K562 (cell line): ENCODE results near the gene FUBP3. TPM values are rescaled to one million over a fixed set of nuclear protein-coding genes. Genes with fewer than 3 reads are reported as not detected.

Experiments used
- ARHGAP35 ChIP-seq: fragments of 450-650 bp; IDR thresholded peaks from 2 replicates; pipeline ENCODE4 v1.6.1; 2018; ENCODE audit not compliant: partially characterized antibody
- CBX3 ChIP-seq, 2 experiments: IDR thresholded peaks; 1 replicate in 1 of 2; 2 replicates in 1 of 2; pipeline ENCODE4 v1.6.1; 2012; ENCODE audit warnings: inconsistent platforms in 2 of 2, low read length in 2 of 2, borderline replicate concordance in 1 of 2, control low read depth in 1 of 2
- ELF2 ChIP-seq: fragments of 250-450 bp; sonication (Bioruptor Pico); IDR thresholded peaks from 2 replicates; pipeline ENCODE4 v1.5.0; 2021; ENCODE audit warnings: mild to moderate bottlenecking
- GATA2 ChIP-seq: sonication (generic); formaldehyde crosslinking; IDR thresholded peaks from 2 replicates; pipeline ENCODE4 v1.4.0; 2020; ENCODE audit warnings: mild to moderate bottlenecking, missing genetic modification reagents
- HCFC1 ChIP-seq: IDR thresholded peaks from 2 replicates; pipeline ENCODE4 v1.6.1; 2012; ENCODE audit warnings: low read depth, low read length, improper control_type of control experiment
- HNRNPL ChIP-seq: fragments of 200-400 bp; formaldehyde crosslinking; IDR thresholded peaks from 2 replicates; pipeline ENCODE4 v1.6.1; 2017; ENCODE audit warnings: low read depth, mild to moderate bottlenecking, low read length
- KDM5B ChIP-seq: fragments of 200-600 bp; sonication (generic); IDR thresholded peaks from 2 replicates; pipeline ENCODE4 v1.6.1; 2012; ENCODE audit warnings: low read depth, mild to moderate bottlenecking, moderate library complexity, low read length, control low read depth, inconsistent platforms; ENCODE audit not compliant: insufficient replicate concordance
- MAFF ChIP-seq: IDR thresholded peaks from 2 replicates; pipeline ENCODE4 v1.6.1; 2012; ENCODE audit warnings: low read length, improper control_type of control experiment
- NBN ChIP-seq: fragments of 450-650 bp; IDR thresholded peaks from 2 replicates; pipeline ENCODE4 v1.6.1; 2016; ENCODE audit warnings: low read depth, mild to moderate bottlenecking
- RAD21 ChIP-seq, 2 experiments: fragments of 250-450 bp in 1 of 2; fragments of 450-650 bp in 1 of 2; sonication (Bioruptor Pico) in 1 of 2; formaldehyde crosslinking in 1 of 2; IDR thresholded peaks in 1 of 2; conservative IDR thresholded peaks in 1 of 2; 2 replicates each; pipeline versions ENCODE4 v1.4.0 to v1.8.0; 2020 to 2022; ENCODE audit warnings: mild to moderate bottlenecking in 2 of 2, moderate library complexity in 1 of 2
- SMAD2 ChIP-seq: fragments of 150-350 bp; IDR thresholded peaks from 2 replicates; pipeline ENCODE4 v1.6.1; 2014; ENCODE audit warnings: low read depth, mild to moderate bottlenecking, low read length
- TARDBP ChIP-seq: fragments of 450-650 bp; IDR thresholded peaks from 2 replicates; pipeline ENCODE4 v1.6.1; 2016
- TBP ChIP-seq: optimal IDR thresholded peaks from 2 replicates; pipeline ENCODE3; 2011; ENCODE audit warnings: low read depth, low read length, improper control_type of control experiment
- ZKSCAN1 ChIP-seq: fragments of 150-350 bp; IDR thresholded peaks from 2 replicates; pipeline ENCODE4 v1.6.1; 2016; ENCODE audit warnings: low read depth, low read length
- ZNF232 ChIP-seq: sonication (generic); formaldehyde crosslinking; IDR thresholded peaks from 2 replicates; pipeline ENCODE4 v1.8.0; 2022; ENCODE audit warnings: mild to moderate bottlenecking, missing genetic modification reagents
- ZNF707 ChIP-seq: fragments of 250-450 bp; sonication (Bioruptor Pico); conservative IDR thresholded peaks from 2 replicates; pipeline ENCODE4 v1.8.0; 2022; ENCODE audit warnings: inconsistent platforms, mild to moderate bottlenecking, moderate library complexity
- polyA plus RNA-seq, 8 experiments: library from polyadenylated mRNA; depleted of rRNA in 4 of 8; stranded (reverse) in 5 of 8; unstranded in 3 of 8; fragments of >200 nt; fragmentation: Nextera tagmentation in 2 of 8; fragmentation: Illumina TruSeq in 1 of 8; extraction: Ambion mirVana in 2 of 8; extraction: Trizol in 1 of 8; gene quantifications; 2 replicates each; pipeline versions ENCODE4 v1.2.1 to v1.2.3, GENCODE V29; 2011 to 2014; ENCODE audit warnings: inconsistent platforms in 1 of 8, missing spikeins in 1 of 8
- total RNA-seq, 7 experiments: library from RNA; depleted of rRNA in 6 of 7; stranded (reverse); fragments of >200 nt in 6 of 7; fragmentation: Illumina TruSeq in 2 of 7; extraction: Trizol in 2 of 7; gene quantifications; 2 replicates each; pipeline versions ENCODE4 v1.2.1 to v1.2.3, GENCODE V29; 2011 to 2021; ENCODE audit warnings: low replicate concordance in 1 of 7
- TF ChIP-seq, protein P1 (sequence below): IDR thresholded peaks from 2 replicates; pipeline ENCODE4 v1.6.1; 2016; ENCODE audit warnings: missing genetic modification characterization, missing compliant biosample characterization
- TF ChIP-seq, protein P2 (sequence below): fragments of 250-450 bp; sonication (Bioruptor Pico); IDR thresholded peaks from 2 replicates; pipeline ENCODE4 v1.5.0; 2022; ENCODE audit warnings: mild to moderate bottlenecking
- TF ChIP-seq, protein P3 (sequence below): IDR thresholded peaks from 2 replicates; pipeline ENCODE4 v1.6.1; 2011; ENCODE audit warnings: borderline replicate concordance, low read depth, mild to moderate bottlenecking, moderate library complexity, low read length; ENCODE audit not compliant: insufficient read depth, poor library complexity, severe bottlenecking
- TF ChIP-seq, protein P4 (sequence below), 3 experiments: IDR thresholded peaks in 2 of 3; conservative IDR thresholded peaks in 1 of 3; 2 replicates each; pipeline ENCODE4 v1.5.1; 2011 to 2012; ENCODE audit warnings: low read length in 3 of 3, mild to moderate bottlenecking in 3 of 3, control low read depth in 2 of 3, improper control_type of control experiment in 1 of 3, inconsistent platforms in 1 of 3, low read depth in 1 of 3, mixed read lengths in 1 of 3, moderate library complexity in 1 of 3; ENCODE audit not compliant: insufficient read depth in 2 of 3

Gene FUBP3
- total and polyA plus RNA-seq, 9 of the 15 experiments (the other 6 are each of a cell fraction or from before 2014, with no cell fraction given) = 3.0 to 64.0 (median 48.1) TPM

DNA sequence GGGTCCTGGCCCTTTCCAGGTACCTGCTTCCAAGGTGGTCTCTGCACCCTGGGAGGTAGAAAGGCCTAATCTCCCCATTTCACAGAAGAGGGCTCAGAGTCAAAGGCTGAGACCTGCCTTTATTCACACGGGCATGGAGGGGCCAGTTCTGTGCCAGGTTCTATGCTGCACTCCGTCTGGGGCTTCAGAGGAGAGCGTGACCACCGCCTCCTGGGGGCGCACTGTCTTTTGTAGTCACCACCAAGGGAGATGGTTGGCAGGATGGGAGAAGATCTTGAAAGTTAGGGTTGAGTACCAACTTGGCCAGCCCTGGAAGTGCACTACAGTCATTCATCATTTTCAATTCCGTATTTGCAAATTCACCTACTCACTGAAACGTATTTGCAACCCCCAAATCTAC is 61.3 kb downstream of the FUBP3 start (continued):
- no peak for TF ChIP-seq ARHGAP35
- TF ChIP-seq CBX3 (IDR thresholded peaks at IDR 0.05; ENCODE audit: borderline replicate concordance in 1 of 2, low read length in 2 of 2) = no peak
- TF ChIP-seq NBN = no peak
- no peak for TF ChIP-seq TARDBP
- TF ChIP-seq ZKSCAN1 = no peak
- peak in 1 of 2 experiments; percentile 37; a peak in 2 of 4 replicates for TF ChIP-seq RAD21 (CRISPR knock-in tag; conservative IDR thresholded peaks at IDR 0.05 in 1 of 2, IDR thresholded peaks at IDR 0.05 in 1 of 2)
- TF ChIP-seq HNRNPL = no peak
- no peak for TF ChIP-seq MAFF
- TF ChIP-seq, protein P1, sequence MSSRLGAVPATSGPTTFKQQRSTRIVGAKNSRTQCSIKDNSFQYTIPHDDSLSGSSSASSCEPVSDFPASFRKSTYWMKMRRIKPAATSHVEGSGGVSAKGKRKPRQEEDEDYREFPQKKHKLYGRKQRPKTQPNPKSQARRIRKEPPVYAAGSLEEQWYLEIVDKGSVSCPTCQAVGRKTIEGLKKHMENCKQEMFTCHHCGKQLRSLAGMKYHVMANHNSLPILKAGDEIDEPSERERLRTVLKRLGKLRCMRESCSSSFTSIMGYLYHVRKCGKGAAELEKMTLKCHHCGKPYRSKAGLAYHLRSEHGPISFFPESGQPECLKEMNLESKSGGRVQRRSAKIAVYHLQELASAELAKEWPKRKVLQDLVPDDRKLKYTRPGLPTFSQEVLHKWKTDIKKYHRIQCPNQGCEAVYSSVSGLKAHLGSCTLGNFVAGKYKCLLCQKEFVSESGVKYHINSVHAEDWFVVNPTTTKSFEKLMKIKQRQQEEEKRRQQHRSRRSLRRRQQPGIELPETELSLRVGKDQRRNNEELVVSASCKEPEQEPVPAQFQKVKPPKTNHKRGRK (tag) = no peak
- no peak for TF ChIP-seq SMAD2
- no peak for TF ChIP-seq TBP
- TF ChIP-seq, protein P2, sequence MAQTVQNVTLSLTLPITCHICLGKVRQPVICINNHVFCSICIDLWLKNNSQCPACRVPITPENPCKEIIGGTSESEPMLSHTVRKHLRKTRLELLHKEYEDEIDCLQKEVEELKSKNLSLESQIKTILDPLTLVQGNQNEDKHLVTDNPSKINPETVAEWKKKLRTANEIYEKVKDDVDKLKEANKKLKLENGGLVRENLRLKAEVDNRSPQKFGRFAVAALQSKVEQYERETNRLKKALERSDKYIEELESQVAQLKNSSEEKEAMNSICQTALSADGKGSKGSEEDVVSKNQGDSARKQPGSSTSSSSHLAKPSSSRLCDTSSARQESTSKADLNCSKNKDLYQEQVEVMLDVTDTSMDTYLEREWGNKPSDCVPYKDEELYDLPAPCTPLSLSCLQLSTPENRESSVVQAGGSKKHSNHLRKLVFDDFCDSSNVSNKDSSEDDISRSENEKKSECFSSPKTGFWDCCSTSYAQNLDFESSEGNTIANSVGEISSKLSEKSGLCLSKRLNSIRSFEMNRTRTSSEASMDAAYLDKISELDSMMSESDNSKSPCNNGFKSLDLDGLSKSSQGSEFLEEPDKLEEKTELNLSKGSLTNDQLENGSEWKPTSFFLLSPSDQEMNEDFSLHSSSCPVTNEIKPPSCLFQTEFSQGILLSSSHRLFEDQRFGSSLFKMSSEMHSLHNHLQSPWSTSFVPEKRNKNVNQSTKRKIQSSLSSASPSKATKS (CRISPR knock-in tag) = no peak
- no peak for TF ChIP-seq HCFC1
- no peak for TF ChIP-seq ELF2 (CRISPR knock-in tag)
- TF ChIP-seq ZNF232 (CRISPR knock-in tag) = no peak
- TF ChIP-seq, protein P3, sequence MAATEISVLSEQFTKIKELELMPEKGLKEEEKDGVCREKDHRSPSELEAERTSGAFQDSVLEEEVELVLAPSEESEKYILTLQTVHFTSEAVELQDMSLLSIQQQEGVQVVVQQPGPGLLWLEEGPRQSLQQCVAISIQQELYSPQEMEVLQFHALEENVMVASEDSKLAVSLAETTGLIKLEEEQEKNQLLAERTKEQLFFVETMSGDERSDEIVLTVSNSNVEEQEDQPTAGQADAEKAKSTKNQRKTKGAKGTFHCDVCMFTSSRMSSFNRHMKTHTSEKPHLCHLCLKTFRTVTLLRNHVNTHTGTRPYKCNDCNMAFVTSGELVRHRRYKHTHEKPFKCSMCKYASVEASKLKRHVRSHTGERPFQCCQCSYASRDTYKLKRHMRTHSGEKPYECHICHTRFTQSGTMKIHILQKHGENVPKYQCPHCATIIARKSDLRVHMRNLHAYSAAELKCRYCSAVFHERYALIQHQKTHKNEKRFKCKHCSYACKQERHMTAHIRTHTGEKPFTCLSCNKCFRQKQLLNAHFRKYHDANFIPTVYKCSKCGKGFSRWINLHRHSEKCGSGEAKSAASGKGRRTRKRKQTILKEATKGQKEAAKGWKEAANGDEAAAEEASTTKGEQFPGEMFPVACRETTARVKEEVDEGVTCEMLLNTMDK = peak; percentile 29
- no peak for TF ChIP-seq GATA2
- TF ChIP-seq ZNF707 (CRISPR knock-in tag) = no peak
- TF ChIP-seq, protein P4, sequence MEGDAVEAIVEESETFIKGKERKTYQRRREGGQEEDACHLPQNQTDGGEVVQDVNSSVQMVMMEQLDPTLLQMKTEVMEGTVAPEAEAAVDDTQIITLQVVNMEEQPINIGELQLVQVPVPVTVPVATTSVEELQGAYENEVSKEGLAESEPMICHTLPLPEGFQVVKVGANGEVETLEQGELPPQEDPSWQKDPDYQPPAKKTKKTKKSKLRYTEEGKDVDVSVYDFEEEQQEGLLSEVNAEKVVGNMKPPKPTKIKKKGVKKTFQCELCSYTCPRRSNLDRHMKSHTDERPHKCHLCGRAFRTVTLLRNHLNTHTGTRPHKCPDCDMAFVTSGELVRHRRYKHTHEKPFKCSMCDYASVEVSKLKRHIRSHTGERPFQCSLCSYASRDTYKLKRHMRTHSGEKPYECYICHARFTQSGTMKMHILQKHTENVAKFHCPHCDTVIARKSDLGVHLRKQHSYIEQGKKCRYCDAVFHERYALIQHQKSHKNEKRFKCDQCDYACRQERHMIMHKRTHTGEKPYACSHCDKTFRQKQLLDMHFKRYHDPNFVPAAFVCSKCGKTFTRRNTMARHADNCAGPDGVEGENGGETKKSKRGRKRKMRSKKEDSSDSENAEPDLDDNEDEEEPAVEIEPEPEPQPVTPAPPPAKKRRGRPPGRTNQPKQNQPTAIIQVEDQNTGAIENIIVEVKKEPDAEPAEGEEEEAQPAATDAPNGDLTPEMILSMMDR (IDR thresholded peaks at IDR 0.05 in 2 of 3, conservative IDR thresholded peaks at IDR 0.05 in 1 of 3; ENCODE audit: insufficient read depth in 2 of 3, low read depth in 1 of 3, low read length in 3 of 3) = peak; percentile 21 to 57 (median 34); a peak in 4 of 6 replicates
- TF ChIP-seq KDM5B = no peak
